HCEC 1CT (cell line): Measurements from ENCODE around the gene CIB1.
"Not testable (repeated sequence)": the region's sequence is repeated elsewhere in the genome, so short reads cannot be mapped to it uniquely, and the experiment has no call there.

Experiments
- DNase-seq: peaks from one replicate; pipeline ENCODE4 v3.0.0-alpha.2; 2017

The CIB1 gene

DNA sequence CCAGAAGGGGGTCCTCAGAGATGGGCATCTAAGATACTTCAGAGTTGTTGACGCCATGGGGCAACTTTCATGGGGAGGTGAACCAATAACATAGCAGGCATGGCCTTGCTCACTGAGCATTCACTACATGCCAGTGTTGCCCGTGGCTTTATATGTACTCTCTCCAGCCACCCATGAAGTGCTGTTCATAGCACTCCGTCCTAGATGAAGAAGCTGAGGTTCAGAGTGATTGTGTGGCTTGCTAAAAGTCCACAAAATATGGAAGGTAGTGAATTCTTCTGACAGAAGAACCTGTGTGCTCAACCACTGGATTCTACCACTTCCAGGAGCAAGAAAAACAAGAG lies 42.4 kb downstream of the CIB1 start:
- no peak for DNase-seq

DNA sequence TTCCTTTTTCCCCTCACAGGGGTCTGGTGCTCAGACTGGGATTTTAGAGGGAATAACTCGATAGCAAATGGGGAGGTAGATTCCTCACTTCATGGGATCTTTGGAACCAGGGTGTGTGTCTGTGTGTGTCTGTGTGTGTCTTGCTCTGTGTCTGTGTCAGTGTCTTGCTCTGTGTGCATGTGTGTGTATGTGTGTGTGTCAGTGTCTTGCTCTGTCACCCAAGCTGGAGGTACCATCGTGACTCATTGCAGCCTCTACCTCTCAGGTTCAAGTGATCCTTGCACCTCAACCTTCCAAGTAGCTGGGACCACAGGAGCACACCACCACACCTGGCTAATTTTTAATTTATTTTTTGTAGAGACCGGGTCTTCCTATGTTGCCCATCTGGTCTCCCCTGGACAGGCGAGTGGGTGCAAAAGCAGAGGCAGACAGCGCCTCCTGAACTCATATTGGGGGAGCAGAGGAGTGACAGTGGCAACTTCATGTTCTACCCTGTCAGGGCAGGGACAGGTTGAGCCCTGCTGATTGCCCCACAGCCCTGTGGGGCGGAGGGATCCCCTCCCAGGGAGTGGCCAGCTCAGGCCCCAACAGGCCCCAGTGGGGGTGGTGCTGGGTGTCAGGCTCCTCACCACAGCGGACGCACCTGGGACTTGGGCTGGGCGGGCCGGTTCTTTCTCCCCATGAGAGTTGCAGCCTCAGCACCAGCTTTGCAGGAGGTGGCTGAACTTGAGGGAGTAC lies 43.0 kb downstream of the CIB1 start:
- no peak for DNase-seq

DNA sequence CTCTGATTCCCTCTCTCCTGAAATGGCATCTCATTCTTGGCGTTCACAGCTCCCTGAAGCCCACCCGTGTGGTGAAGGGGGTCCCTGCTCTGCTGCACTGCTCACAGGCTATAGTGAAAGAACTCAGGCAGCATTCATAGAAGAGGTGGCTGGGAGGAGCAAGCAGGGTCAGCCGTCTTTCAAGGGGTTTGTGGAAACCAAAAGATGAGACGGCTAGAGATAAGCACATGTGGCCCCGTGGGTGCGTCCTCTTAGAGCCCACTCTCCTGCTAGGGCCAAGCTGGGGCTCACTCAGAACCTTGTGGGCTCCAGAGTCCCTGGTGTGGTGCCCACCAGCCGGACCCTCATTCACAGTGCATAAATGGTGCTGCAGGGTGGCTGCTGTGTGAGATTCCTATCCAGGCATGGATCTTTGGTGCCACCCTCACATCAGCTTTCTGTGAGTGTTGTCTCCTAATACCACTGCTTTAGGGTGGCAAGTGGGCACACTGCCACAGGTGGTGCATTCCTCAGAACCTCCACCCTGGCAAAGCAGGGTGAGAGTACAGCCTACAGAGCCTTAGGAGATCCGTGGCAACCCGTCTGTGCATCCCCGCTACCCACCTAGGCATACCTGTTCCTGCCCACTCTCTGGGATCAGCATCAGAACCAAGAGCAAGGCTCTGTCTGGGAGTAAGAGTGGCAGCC lies 43.8 kb downstream of the CIB1 start:
- DNase-seq = no peak

- no peak for DNase-seq
Observed at GRCh38 chr15:90188914-90189748, 44.6 kb downstream of the CIB1 start.

DNA sequence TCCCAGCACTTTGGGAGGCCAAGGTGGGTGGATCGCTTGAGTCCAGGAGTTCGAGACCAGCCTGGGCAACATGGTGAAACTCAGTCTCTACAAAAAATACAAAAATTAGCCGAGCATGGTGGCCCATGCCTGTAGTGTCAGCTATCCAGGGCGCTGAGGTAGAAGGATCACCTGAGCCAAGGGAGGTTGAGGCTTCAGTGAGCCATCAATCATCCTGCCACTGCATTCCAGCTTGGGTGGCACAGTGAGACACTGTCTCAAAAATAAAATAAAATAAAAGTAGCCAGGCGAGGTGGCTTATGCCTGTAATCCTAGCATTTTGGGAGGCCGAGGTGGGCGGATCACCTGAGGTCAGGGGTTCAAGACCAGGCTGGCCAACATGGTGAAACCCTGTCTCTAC lies 45.7 kb downstream of the CIB1 start:
- DNase-seq = not testable (repeated sequence)

GRCh38 chr15:90187257-90187868 lies 46.4 kb downstream of the CIB1 start:
- no peak for DNase-seq

- DNase-seq = peak; percentile 22
Observed at GRCh38 chr15:90184786-90185704, 48.7 kb downstream of the CIB1 start.

DNA sequence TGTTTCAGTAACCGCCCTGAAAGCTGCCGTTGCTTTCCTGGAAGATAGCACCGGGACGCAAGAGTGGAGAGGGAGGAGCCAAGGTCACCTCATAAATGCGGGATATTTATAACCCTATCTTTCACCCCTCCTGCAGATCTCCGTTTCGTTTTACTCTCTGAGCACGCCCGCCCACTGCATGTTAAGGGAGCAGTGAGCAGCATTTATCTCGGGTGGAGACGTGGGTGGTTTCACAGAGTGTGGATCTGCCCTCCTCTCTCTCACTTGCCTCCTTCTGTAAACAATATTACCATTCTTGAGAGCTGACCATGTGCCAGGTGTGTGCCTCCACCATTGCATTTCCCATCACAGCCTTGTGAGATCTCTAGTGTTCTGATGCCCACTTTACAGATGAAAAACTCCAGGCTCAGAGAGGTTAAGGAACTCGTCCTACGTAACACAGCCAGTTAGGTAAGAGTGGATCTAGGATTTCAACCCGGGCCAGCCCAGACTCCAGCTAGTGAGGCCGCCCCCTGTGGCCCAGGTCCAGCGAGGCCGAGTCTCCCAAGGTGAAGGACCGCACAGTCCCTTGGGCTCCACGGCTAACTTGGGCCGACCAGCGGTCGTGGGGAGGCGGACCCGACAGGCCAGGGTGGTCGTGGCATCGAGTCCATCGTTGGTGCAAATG lies 49.5 kb downstream of the CIB1 start:
- DNase-seq = peak; percentile 65

DNA sequence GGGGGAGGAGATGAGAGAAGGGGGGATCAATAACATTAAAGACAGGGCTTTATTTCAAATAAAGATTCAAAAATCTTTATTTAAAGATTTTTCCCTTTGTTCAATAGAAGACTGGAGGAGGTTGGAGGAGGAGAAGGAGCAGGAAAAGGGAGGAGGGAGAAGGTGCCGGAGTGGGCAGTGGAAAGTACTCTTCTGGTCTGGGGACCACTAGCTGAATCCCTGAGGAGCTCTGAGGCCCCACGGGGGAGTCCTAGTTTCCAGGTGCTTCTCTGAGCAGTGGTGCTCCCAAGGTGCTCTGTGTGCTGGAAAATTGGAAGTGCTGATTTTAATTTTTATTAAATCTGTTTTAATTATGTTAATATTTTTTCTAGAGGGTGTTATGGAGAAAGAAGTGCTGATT lies 52.0 kb downstream of the CIB1 start:
- DNase-seq = no peak
